ENCODE measurements around the gene MCAT. TPM values are rescaled to one million over a fixed set of nuclear protein-coding genes. Genes with fewer than 3 reads are reported as not detected.
"Not testable (repeated sequence)": the region's sequence is repeated elsewhere in the genome, so short reads cannot be mapped to it uniquely, and the experiment has no call there.

Gene MCAT
- total RNA-seq, 4 donors from 2014 or later, result 20.2 to 44.4 (median 31.9) TPM

DNA sequence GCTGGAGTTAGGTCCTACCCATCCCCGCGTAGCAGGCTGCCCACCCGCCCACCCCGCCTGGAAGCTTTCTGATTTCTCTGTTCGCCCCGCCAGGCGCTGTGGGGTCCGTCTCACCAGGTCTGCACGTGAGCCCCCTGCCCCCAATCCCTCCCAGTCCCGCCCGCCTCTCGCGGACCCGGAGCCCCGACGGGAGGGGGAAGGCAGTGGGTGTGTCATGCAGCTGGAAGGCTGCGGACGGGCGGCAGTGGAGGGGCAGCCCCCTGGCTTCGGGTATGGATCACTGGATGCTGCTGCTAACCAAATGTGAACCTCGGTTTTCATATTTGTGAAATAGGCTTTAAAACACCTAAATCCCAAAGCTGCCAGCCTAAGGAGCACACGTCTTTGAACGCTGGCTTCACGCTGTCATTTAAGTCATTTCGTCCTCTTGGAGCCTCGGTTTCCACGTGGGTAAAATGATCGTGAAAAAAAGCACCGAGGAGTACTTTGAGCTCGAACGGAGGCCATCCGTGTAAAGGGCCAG is 33.2 kb downstream of the MCAT start:
- peak overlapping the region; percentile 35 to 62 (median 49) for H3K4me3 ChIP-seq
- TF ChIP-seq CTCF (IDR thresholded peaks at IDR 0.05) (no peak), POLR2A (IDR thresholded peaks at IDR 0.05) (no peak), EP300 (IDR thresholded peaks at IDR 0.05) (no peak)
- no peak for DNase-seq (ENCODE audit: low spot score in 2 of 2)
- H3K9me3 ChIP-seq, result no peaks in the 10 kb centered on the region
- no peaks in the 10 kb centered on the region for H3K36me3 ChIP-seq
- H3K27me3 ChIP-seq, result peaks cover 0 to 61% of the 10 kb centered on the region in 2 donors
- WGBS, 2 donors, result 4 to 9% methylated on average over 32 of the region's 32 CpGs
- H3K4me1 ChIP-seq, result peaks cover 0 to 22% (median 19%) of the 10 kb centered on the region in 4 donors
- H3K27ac ChIP-seq, result no peak overlapping the region

- TF ChIP-seq POLR2A (IDR thresholded peaks at IDR 0.05), result no peak
- no peak for TF ChIP-seq EP300 (IDR thresholded peaks at IDR 0.05)
- TF ChIP-seq CTCF (IDR thresholded peaks at IDR 0.05), result no peak
- Histone ChIP-seq H3K27ac (no peak overlapping the region), H3K9me3 (no peaks in the 10 kb centered on the region), H3K4me3 (no peak overlapping the region), H3K27me3 (peaks cover 0 to 57% of the 10 kb centered on the region in 2 donors), H3K4me1 (peaks cover 0 to 22% (median 19%) of the 10 kb centered on the region in 4 donors), H3K36me3 (no peaks in the 10 kb centered on the region)
- no peak for DNase-seq (ENCODE audit: low spot score in 2 of 2)
- WGBS, 2 donors, result 38 to 55% methylated on average over 5 of the region's 5 CpGs
Observed at GRCh38 chr22:43109511-43109910, 33.7 kb downstream of the MCAT start.

- 72 to 84% methylated on average over 8 of the region's 8 CpGs for WGBS, 2 donors
- peaks cover 0 to 17% (median 14%) of the 10 kb centered on the region in 4 donors for H3K4me1 ChIP-seq
- no peaks in the 10 kb centered on the region for H3K36me3 ChIP-seq
- TF ChIP-seq CTCF (IDR thresholded peaks at IDR 0.05), result no peak
- TF ChIP-seq POLR2A (IDR thresholded peaks at IDR 0.05), result no peak
- no peak for TF ChIP-seq EP300 (IDR thresholded peaks at IDR 0.05)
- H3K27me3 ChIP-seq, result peaks cover 0 to 25% of the 10 kb centered on the region in 2 donors
- DNase-seq (ENCODE audit: low spot score in 2 of 2), result no peak
- H3K9me3 ChIP-seq, result no peaks in the 10 kb centered on the region
- no peak overlapping the region for H3K4me3 ChIP-seq
- no peak overlapping the region for H3K27ac ChIP-seq
Observed at GRCh38 chr22:43106302-43106701, 36.9 kb downstream of the MCAT start.

DNA sequence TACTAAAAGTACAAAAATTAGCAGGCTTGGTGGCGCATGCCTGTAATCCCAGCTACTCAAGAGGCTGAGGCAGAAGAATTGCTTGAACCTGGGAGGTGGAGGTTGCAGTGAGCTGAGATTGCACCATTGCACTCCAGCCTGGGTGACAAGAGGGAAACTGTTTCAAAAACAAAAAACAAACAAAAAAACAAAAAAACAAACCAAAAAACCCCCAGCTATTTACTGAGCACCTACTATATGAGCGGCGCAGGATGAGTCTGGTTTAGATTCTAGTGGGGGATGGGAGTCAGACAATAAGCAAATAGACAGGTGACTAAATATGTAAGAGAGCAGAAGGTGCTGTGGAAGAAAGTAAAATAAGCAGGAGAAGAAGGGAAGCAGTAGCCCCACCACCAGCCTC is 38.2 kb downstream of the MCAT start:
- H3K36me3 ChIP-seq, result not testable (repeated sequence)

GRCh38 chr22:43104056-43104625 is 39.1 kb downstream of the MCAT start:
- H3K4me3 ChIP-seq; H3K27ac ChIP-seq; H3K36me3 ChIP-seq; DNase-seq (ENCODE audit: low spot score in 2 of 2); H3K27me3 ChIP-seq; H3K4me1 ChIP-seq; H3K9me3 ChIP-seq: not testable (repeated sequence)
- WGBS, 2 donors, result 57 to 61% methylated on average over 15 of the region's 15 CpGs

More for the DNA sequence above, 38.2 kb downstream of the MCAT start:
- not testable (repeated sequence) for DNase-seq (ENCODE audit: low spot score in 2 of 2); H3K4me1 ChIP-seq; H3K27ac ChIP-seq; H3K4me3 ChIP-seq; H3K9me3 ChIP-seq
- H3K27me3 ChIP-seq, result peaks cover 0 to 11% of the 10 kb centered on the region in 2 donors
- 94 to 96% methylated on average over 3 of the region's 3 CpGs for WGBS, 2 donors

DNA sequence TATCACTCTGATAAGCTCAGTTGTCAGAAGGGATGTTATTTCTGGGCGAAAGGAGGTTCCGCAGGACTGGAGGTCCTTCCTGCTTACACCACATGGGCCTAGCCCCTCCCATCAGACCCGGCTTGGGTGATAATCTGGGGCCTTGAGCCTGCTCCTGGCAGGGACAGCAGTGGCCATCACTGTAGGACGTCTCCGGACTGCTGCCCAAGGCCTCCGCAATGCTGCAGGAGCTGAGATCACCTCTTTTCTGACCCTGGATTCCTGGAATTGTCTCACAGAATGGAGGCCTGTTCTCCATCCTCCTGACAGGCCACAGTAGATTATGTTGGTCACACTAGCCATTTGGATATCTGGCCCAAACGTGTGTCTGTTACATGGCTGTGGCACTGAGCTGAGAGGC is 41.9 kb downstream of the MCAT start:
- WGBS, 2 donors, result 43 to 62% methylated on average over 4 to 7 of the region's 7 CpGs
- Histone ChIP-seq H3K36me3 (no peaks in the 10 kb centered on the region), H3K9me3 (peaks cover 0 to 6% (median 0%) of the 10 kb centered on the region in 4 donors), H3K4me3 (no peak overlapping the region), H3K27me3 (no peaks in the 10 kb centered on the region), H3K27ac (no peak overlapping the region), H3K4me1 (no peaks in the 10 kb centered on the region)
- DNase-seq (ENCODE audit: low spot score in 2 of 2), result no peak
- TF ChIP-seq CTCF (IDR thresholded peaks at IDR 0.05) (no peak), EP300 (IDR thresholded peaks at IDR 0.05) (no peak), POLR2A (IDR thresholded peaks at IDR 0.05) (no peak)

All from tibial nerve (tissue), 4 donors.